Activated B cell treated with CpG ODN at 0.5 μM for 24 hours (primary cell): ENCODE measurements around the gene UPF2. TPM values are rescaled to one million over a fixed set of nuclear protein-coding genes. Genes with fewer than 3 reads are reported as not detected.

Source experiments
- ATAC-seq: fragments of 200-7000 bp; cut with Tn5 transposase; one replicate; pipeline ENCODE4 v1.10.0; 2021; ENCODE audit warnings: low read depth, mild to moderate bottlenecking, moderate library complexity
- CTCF ChIA-PET: fragments of 350-600 bp; sonication (Branson Sonifier 250); formaldehyde crosslinking; loops from one replicate; lab custom pipeline; 2021; ENCODE audit warnings: antibody characterized with exemption; lab: Charles Lee
- POLR2A ChIA-PET: fragments of 350-600 bp; sonication (Branson Sonifier 250); formaldehyde crosslinking; loops from one replicate; lab custom pipeline; 2021; ENCODE audit warnings: antibody characterized with exemption; lab: Charles Lee
- DNase-seq: peaks from one replicate; pipeline ENCODE4 v3.0.0; 2022
- H3K27ac Mint-ChIP-seq: one replicate; pipeline ENCODE4 v1.8.0; 2020; ENCODE audit warnings: mixed read lengths
- H3K27me3 Mint-ChIP-seq: one replicate; pipeline ENCODE4 v1.8.0; 2021; ENCODE audit warnings: mixed read lengths
- H3K36me3 Mint-ChIP-seq: one replicate; pipeline ENCODE4 v1.8.0; 2021; ENCODE audit warnings: low read depth, mixed read lengths
- H3K4me1 Mint-ChIP-seq: one replicate; pipeline ENCODE4 v1.8.0; 2021; ENCODE audit warnings: mixed read lengths
- H3K4me3 Mint-ChIP-seq: one replicate; pipeline ENCODE4 v1.8.0; 2020; ENCODE audit warnings: mild to moderate bottlenecking, mixed read lengths
- H3K9me3 Mint-ChIP-seq: one replicate; pipeline ENCODE4 v1.8.0; 2020; ENCODE audit warnings: mixed read lengths
- CTCF ChIP-seq: fragments of 200-600 bp; IDR thresholded peaks from one replicate; pipeline ENCODE4 v1.8.0; 2022; ENCODE audit warnings: antibody characterized with exemption, mild to moderate bottlenecking
- intact Hi-C: fragments of 100-400 bp; cut with micrococcal nuclease; formaldehyde crosslinking; loops from one replicate; pipeline ENCODE4 v1.15.1; 2024
- total RNA-seq: library from RNA; stranded (reverse); gene quantifications from 2 replicates; pipeline ENCODE4 v1.2.3, GENCODE V29; 2022

UPF2 gene
- total RNA-seq, 1 donor from 2014 or later: 58.0 TPM

GRCh38 chr10:11881477-11882417, 160.9 kb downstream of the UPF2 start:
- ChIA-PET CTCF (no interaction called here), POLR2A (interaction anchor here (0.6 kb wide), 1 partner anchor 65 kb away, joined by 6 read pairs; no protein-coding TSS in a partner anchor)
- Mint-ChIP-seq H3K9me3 (no peaks in the 10 kb centered on the region), H3K36me3 (no peaks in the 10 kb centered on the region), H3K27ac (no peak overlapping the region), H3K4me1 (peaks cover 7% of the 10 kb centered on the region), H3K4me3 (no peak overlapping the region), H3K27me3 (peaks cover 5% of the 10 kb centered on the region)
- ATAC-seq (no peak), DNase-seq (no peak)
- intact Hi-C loops: no loop called here
- no peak for TF ChIP-seq CTCF

- H3K4me1 Mint-ChIP-seq: peaks cover under 1% of the 10 kb centered on the region
- H3K27me3 Mint-ChIP-seq: peaks cover 8% of the 10 kb centered on the region
- DNase-seq (no peak), ATAC-seq (no peak)
- no peaks in the 10 kb centered on the region for H3K9me3 Mint-ChIP-seq
- ChIA-PET POLR2A (no interaction called here), CTCF (no interaction called here)
- H3K36me3 Mint-ChIP-seq: no peaks in the 10 kb centered on the region
- no peak for TF ChIP-seq CTCF
- no peak overlapping the region for H3K4me3 Mint-ChIP-seq
- no peak overlapping the region for H3K27ac Mint-ChIP-seq
- intact Hi-C loops: no loop called here
Observed at GRCh38 chr10:11881030-11881476, 161.6 kb downstream of the UPF2 start.

DNA sequence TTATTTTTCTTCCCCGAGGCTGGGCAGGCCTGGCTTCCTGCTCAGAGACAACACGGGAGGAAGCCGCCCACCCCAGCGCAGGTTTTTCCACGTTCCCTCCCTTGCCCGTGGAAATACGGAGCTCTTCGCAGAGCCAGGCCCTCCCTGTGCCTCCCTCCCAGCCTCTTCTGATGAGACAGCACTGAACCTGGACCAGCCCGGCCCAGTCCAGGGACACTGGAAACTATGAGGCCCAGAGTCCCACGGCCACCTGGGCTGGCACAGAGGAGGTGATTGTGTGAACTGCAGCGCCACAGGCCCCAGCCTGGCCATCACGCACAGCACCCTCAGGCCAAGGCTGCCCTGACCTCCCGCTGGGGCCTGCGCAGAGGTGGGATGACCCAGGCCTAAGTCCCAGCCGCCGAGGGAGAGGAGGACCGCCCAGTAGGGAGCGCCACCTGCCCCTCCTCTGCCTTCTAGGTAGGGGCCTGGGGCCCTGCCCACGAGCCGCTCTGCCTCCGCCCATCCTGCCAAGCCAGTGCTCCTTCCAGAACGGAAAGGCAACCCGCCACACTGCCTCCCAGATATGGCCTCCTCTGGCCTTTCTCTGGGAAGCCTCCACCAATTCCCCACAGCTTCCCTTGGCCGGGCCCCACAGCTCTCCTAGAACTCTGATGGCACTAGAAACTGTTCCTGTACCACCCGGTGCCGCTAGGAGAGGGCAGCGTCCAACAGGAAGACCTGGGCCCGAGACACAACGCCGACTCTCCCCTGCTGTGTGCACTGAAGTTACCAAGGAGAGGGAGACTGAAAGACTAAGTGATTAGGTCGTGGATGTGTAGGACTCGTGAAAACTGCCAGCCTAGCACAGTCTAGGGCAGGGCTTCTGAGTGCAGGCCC, 162.2 kb downstream of the UPF2 start:
- ChIA-PET CTCF (no interaction called here), POLR2A (no interaction called here)
- Mint-ChIP-seq H3K9me3 (no peaks in the 10 kb centered on the region), H3K27me3 (peaks cover 8% of the 10 kb centered on the region), H3K36me3 (no peaks in the 10 kb centered on the region), H3K4me1 (no peaks in the 10 kb centered on the region), H3K4me3 (no peak overlapping the region), H3K27ac (no peak overlapping the region)
- TF ChIP-seq CTCF: no peak
- ATAC-seq (no peak), DNase-seq (no peak)
- intact Hi-C loops: no loop called here

DNA sequence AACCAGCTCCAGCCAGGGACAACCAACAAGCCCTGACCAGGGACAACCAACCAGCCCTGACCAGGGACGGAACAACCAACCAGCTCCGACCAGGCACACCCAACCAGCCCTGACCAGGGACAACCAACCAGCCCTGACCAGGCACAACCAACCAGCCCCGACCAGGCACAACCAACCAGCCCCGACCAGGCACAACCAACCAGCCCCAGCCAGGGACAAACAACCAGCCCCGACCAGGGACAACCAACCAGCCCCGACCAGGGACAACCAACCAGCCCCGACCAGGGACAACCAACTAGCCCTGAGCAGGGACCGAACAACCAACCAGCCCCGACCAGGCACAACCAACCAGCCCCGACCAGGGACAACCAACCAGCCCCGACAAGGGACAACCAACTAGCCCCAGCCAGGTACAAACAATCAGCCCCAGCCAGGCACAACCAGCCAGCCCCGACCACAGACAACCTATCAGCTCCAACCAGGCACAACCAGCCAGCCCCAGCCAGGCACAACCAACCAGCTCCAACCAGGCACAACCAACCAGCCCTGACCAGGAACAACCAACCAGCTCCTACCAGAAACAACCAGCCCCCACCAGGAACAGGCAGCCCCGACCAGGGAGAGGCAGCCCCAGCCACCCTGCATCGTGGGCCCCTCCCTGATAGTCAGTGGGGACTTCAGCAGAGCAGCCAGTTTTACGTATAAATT, 163.1 kb downstream of the UPF2 start:
- Mint-ChIP-seq H3K27me3 (peaks cover 8% of the 10 kb centered on the region), H3K4me3 (no peak overlapping the region), H3K4me1 (peaks cover 2% of the 10 kb centered on the region), H3K36me3 (no peaks in the 10 kb centered on the region), H3K9me3 (no peaks in the 10 kb centered on the region), H3K27ac (no peak overlapping the region)
- ChIA-PET CTCF (no interaction called here), POLR2A (no interaction called here)
- no peak for DNase-seq
- intact Hi-C loops: no loop called here
- no peak for TF ChIP-seq CTCF
- ATAC-seq: no peak
